Posterior cingulate gyrus (tissue), 11 donors: Measurements from ENCODE around the gene CCNK.
A peak's percentile ranks its signal among the peaks of the same experiment; 100 is the strongest.

Experiments used
- DNase-seq, 10 donors: peaks; one replicate each; pipeline versions ENCODE4 v3.0.0 to v3.0.0-alpha.2; 2020 to 2021; ENCODE audit warnings: mixed read lengths in 3 of 10
- intact Hi-C: fragments of 100-400 bp; cut with DNase I; formaldehyde crosslinking; loops from one replicate; pipeline ENCODE4 v1.15.1; 2023

CCNK gene

DNA sequence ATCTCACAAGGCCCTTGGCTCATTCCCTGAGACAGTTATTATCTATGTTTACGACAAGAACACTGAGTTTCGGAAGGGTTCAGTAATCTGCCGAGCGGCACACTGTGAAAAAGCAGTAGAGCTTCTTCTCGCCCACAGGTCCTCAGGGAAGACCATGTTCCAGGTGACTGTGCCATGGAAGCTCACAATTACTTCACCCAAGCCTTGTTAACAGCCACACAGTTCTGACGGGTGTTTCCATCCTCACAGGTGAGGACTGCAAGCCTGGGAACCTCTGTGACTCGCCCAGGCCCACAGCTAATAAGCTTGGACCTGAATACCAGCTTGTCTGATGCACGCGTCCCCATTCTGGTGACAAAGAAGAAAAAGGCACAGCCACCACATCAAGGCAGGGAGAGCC lies 15.9 kb upstream of the CCNK start:
- intact Hi-C loops = no loop called here
- DNase-seq = peak in 1 of 10 donors; percentile 4

- no peak for DNase-seq
- intact Hi-C loops = no loop called here
Measured at GRCh38 chr14:99466758-99467157, 14.5 kb upstream of the CCNK start.

DNA sequence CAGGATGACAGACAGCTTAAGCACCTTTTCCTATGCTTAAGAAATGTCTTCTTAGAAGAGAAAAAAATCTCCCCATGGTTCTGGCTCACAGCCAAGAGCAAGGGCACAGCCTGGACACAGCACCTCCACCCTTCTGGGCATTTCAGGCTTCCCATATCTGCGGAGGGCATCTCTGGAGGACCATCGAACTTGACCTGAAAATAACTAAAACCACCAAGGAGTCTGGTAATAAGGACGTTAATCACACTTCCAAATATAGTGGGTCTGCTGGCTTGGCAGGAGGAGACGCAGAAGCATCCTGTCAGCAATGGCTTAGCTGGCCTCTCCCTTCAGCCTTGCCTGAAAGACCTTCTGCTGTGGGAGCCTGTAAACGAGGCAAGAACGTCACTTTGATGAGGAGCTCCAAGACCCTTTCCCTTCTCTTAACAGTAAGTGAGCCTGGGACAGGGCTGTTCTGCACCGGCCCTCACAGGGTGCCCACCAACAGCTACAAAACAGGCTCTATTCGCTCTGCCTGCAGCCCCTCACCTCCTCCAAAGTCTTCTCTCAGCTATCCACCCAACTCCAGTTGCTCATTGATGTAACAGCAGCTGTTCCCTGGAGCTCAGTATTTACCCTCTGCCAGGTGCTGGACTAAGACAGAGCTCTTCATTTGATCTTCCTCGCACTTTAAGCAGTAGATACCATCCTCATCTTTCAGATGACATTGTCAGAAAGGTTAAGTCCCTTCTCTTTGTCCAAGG lies 13.7 kb upstream of the CCNK start:
- no peak for DNase-seq
- intact Hi-C loops = no loop called here

- DNase-seq = no peak
- intact Hi-C loops = no loop called here
Measured at GRCh38 chr14:99468081-99468480, 13.1 kb upstream of the CCNK start.

DNA sequence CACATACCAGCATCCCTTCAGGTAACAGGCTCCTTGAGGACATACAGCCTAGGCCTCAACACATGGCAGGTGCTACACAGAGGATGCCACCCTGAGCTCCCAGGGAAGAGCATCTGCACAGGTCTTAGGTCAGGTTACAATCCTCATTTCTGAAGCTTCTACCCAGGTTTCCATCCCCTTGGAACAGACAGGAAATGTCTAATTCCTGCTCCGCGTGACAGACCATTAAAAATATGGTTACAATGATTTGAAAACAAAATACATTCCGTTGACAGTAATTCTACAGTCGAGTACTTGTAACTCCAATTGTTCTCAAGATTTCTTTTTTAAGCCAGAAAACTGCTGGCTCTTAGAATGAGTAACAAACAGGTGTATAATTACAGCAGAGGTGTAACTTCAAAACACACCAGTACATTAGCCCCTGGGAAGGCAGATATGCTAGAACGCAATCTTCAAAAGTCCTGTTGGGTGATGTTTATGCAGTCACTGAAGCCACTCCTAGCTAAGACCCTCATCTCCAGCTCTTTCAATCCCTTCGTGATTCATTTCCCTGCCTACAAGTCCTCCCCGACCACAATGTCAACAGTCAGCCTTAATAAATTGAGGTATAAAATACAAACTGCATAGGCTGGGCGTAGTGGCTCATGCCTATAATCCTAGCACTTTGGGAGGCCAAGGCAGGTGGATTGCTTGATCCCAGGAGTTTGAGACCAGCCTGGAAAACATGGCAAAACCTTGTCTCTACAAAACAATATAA lies 12.2 kb upstream of the CCNK start:
- no peak for DNase-seq
- intact Hi-C loops = no loop called here

DNA sequence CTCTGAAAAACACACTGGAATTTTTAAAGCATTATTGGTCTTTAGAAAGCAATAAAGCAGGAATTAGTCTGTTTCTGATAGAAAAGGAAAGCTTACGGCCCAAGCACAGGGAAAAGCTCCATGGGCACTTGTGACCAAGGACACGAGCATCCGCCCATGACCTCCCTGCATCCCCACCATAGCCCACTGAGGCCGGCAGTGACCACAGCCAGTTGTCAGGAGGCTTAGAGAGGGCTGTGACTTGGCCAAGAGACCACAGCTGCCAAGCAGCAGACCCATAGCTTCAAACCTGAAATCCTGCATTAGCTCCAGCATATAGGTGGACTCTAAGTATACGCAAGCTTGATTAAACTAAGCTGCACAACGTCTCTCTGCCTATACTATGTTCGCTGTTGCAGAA lies 9.5 kb upstream of the CCNK start:
- DNase-seq = no peak
- intact Hi-C loops = no loop called here

- intact Hi-C loops = no loop called here
Measured at GRCh38 chr14:99472937-99473336, 8.3 kb upstream of the CCNK start.

GRCh38 chr14:99473458-99473857 lies 7.8 kb upstream of the CCNK start:
- no peak for DNase-seq
- intact Hi-C loops = no loop called here

More at GRCh38 chr14:99472937-99473336, 8.3 kb upstream of the CCNK start:
- no peak for DNase-seq

- intact Hi-C loops = no loop called here
- DNase-seq = no peak
Measured at GRCh38 chr14:99475179-99475578, 6.0 kb upstream of the CCNK start.

- DNase-seq = no peak
- intact Hi-C loops = no loop called here
Measured at GRCh38 chr14:99475660-99476059, 5.5 kb upstream of the CCNK start.

DNA sequence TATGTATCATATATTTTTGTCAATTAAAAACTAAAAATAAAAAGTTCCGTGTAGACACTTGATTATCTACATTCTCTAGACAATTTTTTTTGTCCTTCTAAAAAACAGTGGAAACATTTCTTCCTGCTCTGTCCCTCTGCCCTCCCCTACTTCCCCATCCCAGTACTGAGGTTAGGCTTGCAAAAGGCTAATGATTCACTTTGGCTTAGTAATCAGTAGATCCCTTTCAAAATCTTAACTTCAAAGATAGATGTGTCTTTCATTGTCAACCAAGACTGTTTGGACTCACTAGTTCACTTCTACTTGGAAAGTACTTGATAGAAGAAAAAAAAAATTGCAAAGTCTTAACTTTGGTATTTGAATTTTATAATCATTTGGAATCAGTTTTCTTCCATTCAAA lies 4.3 kb upstream of the CCNK start:
- intact Hi-C loops = no loop called here
- DNase-seq = no peak

DNA sequence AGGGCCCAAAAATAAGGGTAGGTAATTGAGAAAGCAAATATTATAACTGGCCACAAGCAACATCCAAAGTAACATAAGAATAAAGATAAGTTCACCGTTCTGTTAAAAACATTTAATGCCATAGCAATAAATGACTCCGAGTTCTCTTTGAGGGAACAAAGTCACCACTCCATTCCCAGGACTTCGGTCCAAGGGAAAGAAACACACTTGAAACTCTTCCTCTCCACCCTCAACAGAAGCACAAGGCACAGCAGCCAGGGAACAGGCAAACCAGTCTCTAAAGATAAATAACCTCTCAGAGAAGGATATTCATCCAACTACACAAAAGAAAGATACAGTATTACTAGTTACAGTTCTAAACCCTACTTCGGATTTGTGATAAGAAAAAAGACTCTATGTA lies 3.1 kb upstream of the CCNK start:
- DNase-seq = no peak

GRCh38 chr14:99479160-99479905 lies 1.9 kb upstream of the CCNK start:
- intact Hi-C loops = no loop called here
- no peak for DNase-seq

More for the DNA sequence above, 3.1 kb upstream of the CCNK start:
- intact Hi-C loops = no loop called here

DNA sequence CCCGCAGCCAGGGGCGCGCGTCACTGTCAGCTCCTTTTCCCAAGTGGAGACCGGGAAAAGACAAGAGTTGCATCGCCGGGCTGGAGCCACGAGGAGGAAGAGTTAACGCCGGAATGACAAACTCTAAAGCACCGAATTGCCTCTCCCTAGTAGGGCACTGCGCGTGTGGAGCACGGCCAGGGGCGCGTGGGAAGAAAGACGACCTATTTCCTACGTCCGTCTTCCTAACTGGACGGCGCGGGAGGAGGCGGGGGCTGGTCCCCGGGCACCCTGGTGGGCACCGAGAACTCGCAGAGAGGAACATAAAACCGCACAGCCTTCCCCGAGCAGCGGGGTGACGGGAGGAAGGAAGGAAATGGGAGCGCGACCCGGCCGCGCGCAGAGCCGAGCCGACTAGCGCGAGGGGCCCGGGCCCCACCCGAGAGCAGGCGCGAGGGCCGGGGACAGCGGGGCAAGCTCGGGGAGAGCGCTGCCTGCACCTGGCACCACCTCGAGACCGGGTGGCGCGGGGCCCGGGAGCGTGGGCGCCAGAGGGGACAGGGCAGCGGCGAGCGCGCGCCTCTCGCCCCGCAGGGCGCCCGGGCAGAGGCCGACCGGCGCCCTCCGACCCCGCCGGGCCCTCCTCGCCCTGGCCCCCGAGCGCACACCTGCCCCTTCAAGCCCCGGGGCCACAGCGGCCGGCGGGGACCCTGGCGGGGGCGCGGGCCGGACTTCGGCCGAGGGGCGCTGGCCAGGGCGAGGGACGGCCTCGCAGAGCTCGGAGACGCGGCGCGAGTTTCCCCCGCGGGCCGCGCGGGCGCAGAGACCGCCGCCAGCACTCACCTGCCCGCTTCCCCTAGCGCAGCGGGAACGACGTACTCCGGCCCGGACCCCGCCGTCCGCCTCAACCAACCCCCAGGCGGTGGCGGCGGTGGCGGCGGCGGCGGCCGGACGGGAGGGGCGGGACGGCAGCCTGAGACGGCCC lies 1.0 kb upstream of the CCNK start, which contains the start of gene SETD3:
Gene SETD3 (minus strand): TSS at position 954 of the 964 bp plus-strand sequence. CDS start 15,054 bp downstream, outside the sequence.
- peak in 9 of 10 donors; percentile 25 to 93 (median 58) for DNase-seq

GRCh38 chr14:99481745-99482099 lies 513 bp downstream of the CCNK start:
- intact Hi-C loops = no loop called here
- DNase-seq = no peak

More for the DNA sequence above, 1.0 kb upstream of the CCNK start, which contains the start of gene SETD3:
- intact Hi-C loops = no loop called here

DNA sequence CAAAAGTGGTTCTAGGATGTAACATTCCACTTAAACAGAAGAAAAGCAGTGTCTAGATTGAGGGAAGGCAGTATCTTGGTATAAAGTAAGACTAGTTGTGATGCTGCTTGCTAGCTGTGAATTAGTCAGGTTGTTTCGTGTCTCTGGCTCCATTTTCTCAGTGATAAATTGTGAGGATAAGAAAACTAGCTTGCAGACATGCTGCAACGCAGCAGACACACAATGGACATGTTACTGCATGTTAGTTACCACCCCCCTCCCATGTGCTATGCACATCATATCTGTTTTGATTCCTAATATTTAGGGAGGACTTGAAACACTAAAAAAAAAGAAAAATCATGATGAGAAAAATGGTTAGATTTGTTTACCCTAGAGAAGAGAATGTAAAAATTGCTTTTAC lies 2.9 kb downstream of the CCNK start:
- DNase-seq = no peak
- intact Hi-C loops = no loop called here

GRCh38 chr14:99497341-99497740 lies 16.1 kb downstream of the CCNK start:
- intact Hi-C loops = no loop called here
- no peak for DNase-seq

- intact Hi-C loops = no loop called here
- DNase-seq = peak in 1 of 10 donors; percentile 77
Measured at GRCh38 chr14:99497894-99498293, 16.7 kb downstream of the CCNK start.

DNA sequence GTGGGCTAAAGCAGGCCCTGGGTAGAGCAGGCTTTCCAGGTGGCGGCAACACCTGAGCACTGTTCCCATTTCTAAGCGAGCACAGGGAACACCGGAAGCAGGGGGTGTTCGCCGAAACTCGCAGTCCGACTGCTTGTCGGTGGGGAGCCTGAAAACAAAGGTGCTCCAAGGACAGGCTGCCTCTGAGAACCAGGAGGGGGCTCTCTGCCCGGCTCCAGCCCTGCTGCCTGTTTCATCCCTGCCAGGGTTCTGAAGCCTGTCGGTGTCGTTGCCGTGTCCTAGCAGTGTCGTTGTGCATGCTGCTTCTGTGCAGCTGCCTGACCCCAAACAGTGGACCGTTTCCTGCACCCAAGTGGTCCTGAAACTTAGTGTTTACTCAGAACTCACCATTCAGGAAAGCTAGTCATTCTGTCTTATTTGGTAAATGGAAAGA lies 21.8 kb downstream of the CCNK start:
- intact Hi-C loops = no loop called here
- peak in 2 of 10 donors; percentile 69 to 81 for DNase-seq
